Activated gamma-delta T cell treated with Interleukin-2 at 50 U/mL for 16 hours (primary cell): Measurements from ENCODE around the gene USP43.
"Not testable (repeated sequence)": the region's sequence is repeated elsewhere in the genome, so short reads cannot be mapped to it uniquely, and the experiment has no call there.

ENCODE experiments used
- DNase-seq: peaks from one replicate; pipeline ENCODE4 v3.0.0-alpha.2; 2020

USP43 gene

GRCh38 chr17:9644910-9645751 lies at the start of gene USP43:
TSS of gene USP43 (plus strand) at chr17:9645517. CDS start at chr17:9645633, 116 bp downstream.
- DNase-seq, result peak; percentile 10

DNA sequence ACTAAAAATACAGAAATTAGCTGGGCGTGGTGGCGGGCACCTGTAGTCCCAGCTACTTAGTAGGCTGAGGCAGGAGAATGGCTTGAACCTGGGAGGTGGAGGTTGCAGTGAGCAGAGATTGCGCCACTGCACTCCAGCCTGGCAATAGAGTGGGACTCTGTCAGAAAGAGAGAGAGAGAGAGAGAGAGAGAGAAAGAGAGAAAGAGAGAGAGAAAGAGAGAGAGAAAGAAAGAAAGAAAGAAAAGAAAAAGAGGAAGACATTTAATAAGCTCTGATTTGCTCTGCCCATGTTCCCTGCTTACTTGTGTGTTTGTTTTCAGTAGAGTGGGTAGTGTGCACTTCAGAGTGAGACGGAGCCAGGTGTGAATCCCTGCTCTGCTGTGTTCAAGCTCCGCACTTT lies 47.7 kb upstream of the USP43 start:
- DNase-seq, result not testable (repeated sequence)

DNA sequence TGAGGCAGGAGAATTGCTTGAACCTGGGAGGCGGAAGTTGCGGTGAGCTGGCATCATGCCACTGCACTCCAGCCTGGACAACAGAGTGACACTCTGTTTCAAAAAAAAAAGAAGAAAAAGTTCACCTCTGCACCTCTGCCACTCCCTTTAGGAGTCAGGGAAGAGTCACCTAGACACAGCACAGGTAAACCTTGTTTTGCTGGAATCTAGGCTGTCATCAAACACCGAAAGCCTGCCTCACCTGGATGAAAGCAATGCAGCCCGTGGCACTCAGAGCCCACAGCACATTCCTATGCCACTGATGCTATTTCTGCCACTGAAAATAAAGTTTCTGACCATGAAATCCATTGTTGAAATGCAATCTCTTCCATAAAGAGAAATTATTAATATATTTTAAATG lies 46.7 kb upstream of the USP43 start:
- DNase-seq, result no peak

DNA sequence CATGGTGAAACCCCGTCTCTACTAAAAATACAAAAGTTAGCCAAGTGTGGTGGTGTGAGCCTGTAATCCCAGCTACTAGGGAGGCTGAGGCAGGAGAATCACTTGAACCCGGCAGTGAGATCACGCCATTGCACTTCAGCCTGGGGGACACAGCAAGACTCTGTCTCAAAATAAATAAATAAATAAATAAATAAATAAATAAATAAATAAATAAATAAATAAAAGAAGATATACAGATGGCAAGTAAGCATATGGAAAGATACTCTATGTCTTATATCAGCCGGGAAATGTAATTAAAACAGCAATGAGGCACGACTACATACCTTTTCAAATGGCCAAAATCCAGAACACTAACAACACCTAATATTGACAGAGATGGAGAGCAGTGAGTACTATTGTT lies 40.7 kb upstream of the USP43 start:
- not testable (repeated sequence) for DNase-seq

- DNase-seq, result no peak
Observed at GRCh38 chr17:9606453-9606852, 38.9 kb upstream of the USP43 start.

DNA sequence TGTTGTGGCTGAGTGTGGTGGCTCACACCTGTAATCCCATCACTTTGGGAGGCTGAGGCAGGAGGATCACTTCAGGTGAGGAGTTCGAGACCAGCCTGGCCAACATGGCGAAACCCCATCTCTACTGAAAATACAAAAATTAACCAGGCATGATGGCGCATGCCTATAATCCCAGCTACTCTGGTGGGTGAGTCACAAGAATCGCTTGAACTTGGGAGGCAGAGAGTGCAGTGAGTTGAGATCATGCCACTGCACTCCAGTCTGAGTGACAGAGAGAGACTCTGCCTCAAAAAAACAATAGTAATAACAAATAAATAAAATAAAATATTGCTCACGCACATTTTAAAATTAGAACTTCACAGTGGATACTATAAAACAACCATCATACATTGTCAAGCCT lies 38.3 kb upstream of the USP43 start:
- not testable (repeated sequence) for DNase-seq

DNA sequence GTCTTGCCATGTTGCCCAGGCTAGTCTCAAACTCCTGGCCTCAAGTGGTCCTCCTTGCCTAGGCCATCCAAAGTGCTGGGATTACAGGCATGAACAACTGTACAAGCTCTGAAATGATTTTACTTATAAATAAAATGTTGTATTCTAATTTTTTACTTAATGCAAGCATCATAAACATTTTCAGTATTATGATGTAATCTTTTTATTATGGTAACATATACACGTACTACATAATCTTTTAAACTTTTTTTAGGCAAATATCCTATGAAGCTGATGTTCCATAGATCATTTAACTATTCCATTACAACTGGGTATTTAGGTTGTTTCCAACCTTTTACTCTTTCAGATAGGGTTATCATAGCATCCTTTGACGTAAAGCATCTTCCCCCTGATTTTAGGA lies 33.8 kb upstream of the USP43 start:
- no peak for DNase-seq

DNA sequence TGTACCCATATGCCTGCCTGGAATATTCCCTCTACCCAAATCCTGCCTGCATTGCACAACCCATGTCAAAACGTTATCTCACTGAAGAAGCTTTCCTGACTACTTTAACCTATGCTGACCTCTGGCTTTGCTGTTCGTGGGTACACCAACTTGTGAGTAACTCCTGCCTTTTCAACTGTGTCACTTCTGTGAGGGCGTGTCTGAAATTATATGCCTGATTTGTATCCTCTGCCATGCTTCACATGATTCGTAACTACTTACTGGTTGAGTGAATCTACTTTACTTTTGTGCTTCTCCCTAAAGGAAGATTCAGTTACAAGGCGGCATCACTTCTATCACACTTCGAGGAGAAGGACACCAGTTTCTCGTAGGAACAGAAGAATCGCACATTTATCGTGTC lies 33.3 kb upstream of the USP43 start:
- DNase-seq, result no peak

GRCh38 chr17:9615486-9615885 lies 29.8 kb upstream of the USP43 start:
- DNase-seq, result no peak

DNA sequence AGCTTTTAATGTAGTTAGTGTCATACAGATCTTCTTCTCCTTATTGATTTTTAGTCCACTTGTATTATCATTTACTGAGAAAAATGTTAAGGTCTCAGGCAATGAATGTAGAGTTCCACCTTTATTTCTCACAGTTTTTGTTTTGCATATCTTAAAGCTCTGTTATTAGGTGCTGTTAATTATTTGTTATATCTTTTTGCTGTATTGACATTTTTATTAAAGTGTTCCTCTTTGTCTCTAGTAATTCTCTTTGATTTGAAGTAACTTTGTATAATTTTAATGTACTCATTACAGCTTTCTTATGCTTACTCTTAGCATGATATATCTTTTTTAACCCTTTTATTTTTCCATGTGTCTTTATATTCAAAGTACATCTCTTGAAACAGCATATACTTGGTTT lies 22.4 kb upstream of the USP43 start:
- no peak for DNase-seq

DNA sequence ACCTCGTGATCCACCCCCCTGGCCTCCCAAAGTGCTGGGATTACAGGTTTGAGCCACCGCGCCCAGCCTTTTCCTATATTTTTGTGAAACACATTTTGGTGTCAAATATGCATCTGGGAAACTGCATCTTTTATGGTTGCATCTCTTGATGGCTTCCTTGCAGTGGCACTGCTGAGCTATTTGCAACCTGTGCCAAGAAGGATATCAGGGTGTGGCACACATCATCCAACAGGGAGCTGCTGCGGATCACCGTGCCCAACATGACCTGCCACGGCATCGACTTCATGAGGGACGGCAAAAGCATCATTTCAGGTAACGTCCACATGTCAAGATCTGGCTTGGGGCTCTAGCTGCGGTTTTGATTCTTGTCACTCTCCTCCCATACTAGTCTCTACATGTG lies 16.8 kb upstream of the USP43 start:
- DNase-seq, result no peak

DNA sequence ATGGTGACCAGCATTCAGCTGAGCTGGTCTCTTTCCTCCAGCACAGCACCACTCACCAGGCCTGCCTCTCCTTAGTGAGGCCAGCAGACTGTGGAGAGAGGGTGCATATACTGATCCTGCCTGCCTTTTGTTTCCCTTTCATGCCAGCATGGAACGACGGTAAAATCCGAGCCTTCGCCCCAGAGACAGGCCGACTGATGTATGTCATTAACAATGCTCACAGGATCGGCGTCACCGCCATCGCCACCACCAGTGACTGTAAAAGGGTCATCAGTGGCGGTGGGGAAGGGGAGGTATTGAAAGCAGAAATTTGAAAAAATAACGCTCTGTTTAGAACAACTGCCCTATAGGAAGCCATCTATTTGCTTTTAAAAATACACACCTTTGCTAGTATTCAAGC lies 12.6 kb upstream of the USP43 start:
- no peak for DNase-seq

DNA sequence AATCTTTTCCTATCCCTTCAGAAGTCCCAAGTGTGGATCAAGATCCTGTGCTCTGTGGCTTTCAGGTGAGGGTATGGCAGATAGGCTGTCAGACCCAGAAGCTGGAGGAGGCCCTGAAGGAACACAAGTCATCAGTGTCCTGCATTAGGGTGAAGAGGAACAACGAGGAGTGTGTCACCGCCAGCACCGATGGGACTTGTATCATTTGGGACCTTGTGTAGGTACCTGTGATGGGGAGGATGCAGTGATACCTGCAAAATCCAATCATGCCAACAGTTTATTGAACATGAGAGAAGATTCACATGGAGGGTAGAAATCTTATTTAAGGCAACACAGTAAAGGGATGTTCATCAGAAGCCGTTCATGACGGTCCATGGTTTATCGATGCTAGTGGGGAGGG lies 10.0 kb upstream of the USP43 start:
- DNase-seq, result no peak

GRCh38 chr17:9636501-9636900 lies 8.8 kb upstream of the USP43 start:
- no peak for DNase-seq

DNA sequence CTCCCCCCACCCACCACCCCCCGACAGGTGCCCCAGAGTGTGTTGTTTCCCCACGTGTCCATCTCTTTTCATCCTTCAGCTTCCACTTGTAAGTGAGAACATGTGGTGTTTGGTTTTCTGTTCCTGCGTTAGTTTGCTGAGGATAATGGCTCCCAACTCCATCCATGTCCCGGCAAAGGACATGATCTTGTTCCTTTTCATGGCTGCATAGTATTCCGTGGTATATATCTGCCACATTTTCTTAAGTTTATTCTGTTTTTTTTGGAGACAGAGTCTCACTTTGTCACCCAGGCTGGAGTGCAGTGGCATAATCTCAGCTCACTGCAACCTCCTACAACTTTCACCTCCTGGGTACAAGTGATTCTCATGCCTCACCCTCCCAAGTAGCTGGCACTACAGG lies 4.9 kb upstream of the USP43 start:
- not testable (repeated sequence) for DNase-seq

GRCh38 chr17:9643611-9644010 lies 1.7 kb upstream of the USP43 start:
- DNase-seq, result no peak

- peak; percentile 7 for DNase-seq
Observed at GRCh38 chr17:9645851-9646545, 681 bp downstream of the USP43 start.

- no peak for DNase-seq
Observed at GRCh38 chr17:9646546-9646885, 1.2 kb downstream of the USP43 start.

GRCh38 chr17:9647014-9647413 lies 1.7 kb downstream of the USP43 start:
- DNase-seq, result no peak

DNA sequence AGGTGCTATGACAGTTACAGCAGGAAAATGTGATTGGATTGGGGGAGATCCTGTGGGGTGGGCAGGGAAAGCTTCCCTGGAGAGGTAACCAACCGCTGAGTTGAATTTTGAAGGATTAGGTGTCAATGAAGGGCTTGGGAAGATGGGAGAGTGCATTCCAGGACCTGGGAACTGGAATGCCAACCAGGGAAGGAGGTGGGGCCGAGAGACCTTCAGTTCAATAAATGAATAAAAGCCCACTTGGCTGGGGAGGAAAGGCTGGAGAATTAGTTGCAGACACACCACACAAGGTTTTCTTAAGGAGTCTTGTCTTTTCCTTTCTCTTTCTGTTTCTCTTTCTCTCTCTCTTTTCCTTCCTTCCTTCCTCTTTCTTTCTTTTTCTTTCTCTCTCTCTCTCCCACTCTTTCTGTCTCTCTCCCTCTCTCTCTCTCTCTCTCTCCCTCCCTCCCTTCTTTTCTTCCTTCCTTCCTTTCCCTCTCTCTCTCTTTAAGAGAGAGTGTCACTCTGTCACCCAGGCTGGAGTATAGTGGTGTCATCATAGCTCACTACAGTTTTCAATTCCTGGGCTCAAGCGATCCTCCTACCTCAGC lies 3.3 kb downstream of the USP43 start:
- DNase-seq, result no peak

DNA sequence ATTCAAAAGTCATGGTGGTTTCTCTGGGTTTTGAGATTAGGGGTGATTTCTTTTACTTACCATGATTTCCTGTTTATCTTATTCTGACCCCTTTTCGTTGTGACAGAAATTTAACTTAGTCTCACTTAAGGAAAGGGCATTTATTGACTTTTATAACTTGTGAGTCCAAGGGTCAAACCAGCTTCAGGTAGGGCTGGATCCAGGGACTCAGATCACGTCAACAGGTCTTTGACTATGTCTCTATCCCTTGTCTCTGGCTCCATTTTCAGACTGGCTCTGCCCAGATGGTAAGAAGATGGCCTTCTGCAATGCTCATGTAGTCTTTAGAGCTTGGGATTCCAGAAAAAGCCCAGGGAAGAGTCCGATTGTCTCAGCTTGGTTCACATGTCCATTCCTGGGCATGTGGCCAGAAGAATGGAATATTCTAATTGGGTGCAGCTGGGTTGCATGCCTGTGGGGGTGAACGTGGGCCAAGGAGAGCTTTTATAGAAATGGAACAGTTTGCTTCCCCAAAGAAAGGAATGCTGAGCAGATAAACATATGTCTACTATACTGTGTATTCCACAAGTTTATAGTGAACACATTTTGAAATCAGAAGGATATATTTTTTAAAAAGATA lies 13.4 kb downstream of the USP43 start:
- no peak for DNase-seq

DNA sequence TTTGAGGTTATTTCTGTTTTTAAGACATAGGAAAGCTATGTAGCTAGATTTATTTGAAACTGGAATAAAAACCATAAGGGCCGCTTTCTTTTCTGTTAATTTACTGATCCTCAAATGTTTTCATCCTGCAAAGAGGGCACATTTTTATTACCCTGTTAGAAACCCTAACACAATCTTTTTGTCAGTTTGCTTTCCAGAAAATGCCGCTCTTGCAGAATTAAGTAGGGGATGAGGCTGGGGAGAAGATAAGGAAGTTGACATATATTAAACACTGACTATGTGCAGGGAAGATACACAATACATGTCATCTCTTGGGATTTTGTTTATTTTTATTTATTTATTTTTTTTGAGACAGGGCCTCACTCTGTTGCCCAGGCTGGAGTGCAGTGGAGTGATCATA lies 15.7 kb downstream of the USP43 start:
- DNase-seq, result no peak

DNA sequence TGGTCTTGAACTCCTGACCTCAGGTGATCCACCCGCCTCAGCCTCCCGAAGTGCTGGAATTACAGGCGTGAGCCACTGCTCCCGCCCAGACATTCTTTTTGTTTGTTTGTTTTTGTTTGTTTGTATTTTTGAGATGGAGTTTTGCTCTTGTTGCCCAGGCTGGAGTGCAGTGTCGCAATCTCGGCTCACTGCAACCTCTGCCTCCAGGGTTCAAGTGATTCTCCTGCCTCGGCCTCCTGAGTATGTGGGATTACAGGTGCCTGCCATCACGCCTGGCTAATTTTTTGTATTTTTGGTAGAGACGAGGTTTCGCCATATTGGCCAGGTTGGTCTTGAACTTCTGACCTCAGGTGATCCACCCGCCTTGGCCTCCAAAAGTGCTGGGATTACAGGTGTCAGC lies 18.2 kb downstream of the USP43 start:
- not testable (repeated sequence) for DNase-seq
